DMS53 (cell line): ENCODE data around the gene RAB4A.
A peak's percentile ranks its signal among the peaks of the same experiment; 100 is the strongest.

ENCODE experiments used
- DNase-seq: peaks from one replicate; lab custom pipeline; 2025; lab: John Stamatoyannopoulos, UW

RAB4A gene

GRCh38 chr1:229270547-229271447 is at the start of gene RAB4A:
Gene RAB4A, plus strand, starts transcription at chr1:229271111. Its CDS starts 229 bp downstream, at chr1:229271340.
- DNase-seq = peak; percentile 97

GRCh38 chr1:229222081-229222480 is 48.8 kb upstream of the RAB4A start:
- no peak for DNase-seq

- peak; percentile 16 for DNase-seq
These were observed 47.4 kb upstream of the RAB4A start for GRCh38 chr1:229223498-229223897.

- peak; percentile 81 for DNase-seq
These were observed 46.6 kb upstream of the RAB4A start for GRCh38 chr1:229224308-229224707.

- peak; percentile 22 for DNase-seq
These were observed 45.6 kb upstream of the RAB4A start for GRCh38 chr1:229225331-229225782.

GRCh38 chr1:229226796-229227195 is 44.1 kb upstream of the RAB4A start:
- DNase-seq = peak; percentile 42

GRCh38 chr1:229227298-229227919 is 43.5 kb upstream of the RAB4A start:
- peak; percentile 95 for DNase-seq

GRCh38 chr1:229228522-229228921 is 42.4 kb upstream of the RAB4A start:
- DNase-seq = peak; percentile 51

- peak; percentile 92 for DNase-seq
These were observed 41.7 kb upstream of the RAB4A start for GRCh38 chr1:229229137-229229720.

GRCh38 chr1:229229721-229230139 is 41.2 kb upstream of the RAB4A start:
- peak; percentile 77 for DNase-seq

GRCh38 chr1:229230140-229230892 is 40.6 kb upstream of the RAB4A start:
- peak; percentile 91 for DNase-seq

- peak; percentile 90 for DNase-seq
These were observed 39.8 kb upstream of the RAB4A start for GRCh38 chr1:229230893-229231753.

- peak; percentile 77 for DNase-seq
These were observed 39.2 kb upstream of the RAB4A start for GRCh38 chr1:229231754-229232119.

- no peak for DNase-seq
These were observed 35.9 kb upstream of the RAB4A start for GRCh38 chr1:229234870-229235472.

GRCh38 chr1:229237320-229237719 is 33.6 kb upstream of the RAB4A start:
- peak; percentile 67 for DNase-seq

- DNase-seq = peak; percentile 24
These were observed 32.7 kb upstream of the RAB4A start for GRCh38 chr1:229238231-229238630.

GRCh38 chr1:229238674-229239415 is 32.1 kb upstream of the RAB4A start:
- no peak for DNase-seq

- no peak for DNase-seq
These were observed 30.4 kb upstream of the RAB4A start for GRCh38 chr1:229240532-229240931.

- DNase-seq = no peak
These were observed 29.5 kb upstream of the RAB4A start for GRCh38 chr1:229241390-229241789.

GRCh38 chr1:229243638-229244037 is 27.3 kb upstream of the RAB4A start:
- no peak for DNase-seq
